Measurements from ENCODE around the gene KRTAP4-2.
"Not testable (repeated sequence)": the region's sequence is repeated elsewhere in the genome, so short reads cannot be mapped to it uniquely, and the experiment has no call there.

Gene KRTAP4-2

DNA sequence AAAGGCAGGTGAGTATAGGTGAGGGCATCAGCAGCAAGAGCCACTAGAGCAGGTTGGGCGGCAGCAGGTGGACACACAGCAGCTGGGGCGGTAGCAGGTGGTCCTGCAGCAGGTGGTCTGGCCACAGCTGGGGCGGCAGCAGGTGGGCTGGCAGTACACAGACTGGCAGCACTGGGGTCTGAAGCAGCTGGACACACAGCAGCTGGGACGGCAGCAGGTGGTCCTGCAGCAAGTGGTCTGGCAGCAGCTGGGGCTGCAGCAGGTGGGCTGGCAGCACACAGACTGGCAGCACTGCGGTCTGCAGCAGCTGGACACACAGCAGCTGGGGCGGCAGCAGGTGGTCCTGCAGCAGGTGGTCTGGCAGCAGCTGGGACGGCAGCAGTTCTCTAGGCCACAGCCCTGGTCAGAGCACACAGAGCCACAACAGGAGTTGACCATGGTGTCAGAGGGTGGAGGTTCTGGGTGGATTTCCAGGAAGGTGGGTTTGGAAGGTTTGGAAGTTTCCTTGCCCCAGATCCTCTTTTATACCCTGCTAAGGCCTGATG lies at the start of gene KRTAP4-2:
Gene KRTAP4-2 (minus strand): TSS at position 495 of the 545 bp plus-strand sequence. CDS start 57 bp downstream, at position 438.
- DNase-seq = no peak

DNA sequence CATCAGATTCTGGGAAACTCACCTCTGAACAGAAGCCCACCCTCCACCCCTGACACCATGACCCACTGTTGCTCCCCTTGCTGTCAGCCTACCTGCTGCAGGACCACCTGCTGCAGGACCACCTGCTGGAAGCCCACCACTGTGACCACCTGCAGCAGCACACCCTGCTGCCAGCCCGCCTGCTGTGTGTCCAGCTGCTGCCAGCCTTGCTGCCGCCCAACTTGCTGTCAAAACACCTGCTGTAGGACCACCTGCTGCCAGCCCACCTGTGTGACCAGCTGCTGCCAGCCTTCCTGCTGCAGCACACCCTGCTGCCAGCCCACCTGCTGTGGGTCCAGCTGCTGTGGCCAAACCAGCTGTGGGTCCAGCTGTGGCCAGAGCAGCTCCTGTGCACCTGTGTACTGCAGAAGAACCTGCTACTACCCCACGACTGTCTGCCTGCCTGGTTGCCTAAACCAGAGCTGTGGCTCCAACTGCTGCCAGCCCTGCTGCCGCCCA lies 48.6 kb upstream of the KRTAP4-2 start, which contains the start of gene KRTAP9-2:
Gene KRTAP9-2 (plus strand): TSS at position 51 of the 498 bp plus-strand sequence. CDS start 7 bp downstream, at position 58.
- DNase-seq = not testable (repeated sequence)

DNA sequence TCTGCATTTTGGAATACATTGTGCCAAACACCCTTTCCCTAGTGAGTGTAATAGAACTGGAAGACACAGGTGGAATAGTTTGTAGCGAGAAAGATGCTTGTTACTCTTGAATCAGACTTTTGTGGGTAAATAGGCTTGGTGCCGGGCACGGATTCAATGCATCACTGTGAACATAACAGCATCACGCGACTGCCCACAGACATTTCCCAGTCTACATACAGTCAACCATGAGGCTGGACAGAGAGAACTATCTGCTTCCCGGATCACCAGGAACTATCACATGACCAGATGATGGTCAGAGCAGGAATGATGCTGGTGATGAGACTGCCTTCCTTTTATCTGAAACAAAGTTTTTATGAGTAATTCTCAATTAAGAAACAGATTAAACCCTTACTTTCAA lies 48.0 kb upstream of the KRTAP4-2 start:
- DNase-seq = no peak

DNA sequence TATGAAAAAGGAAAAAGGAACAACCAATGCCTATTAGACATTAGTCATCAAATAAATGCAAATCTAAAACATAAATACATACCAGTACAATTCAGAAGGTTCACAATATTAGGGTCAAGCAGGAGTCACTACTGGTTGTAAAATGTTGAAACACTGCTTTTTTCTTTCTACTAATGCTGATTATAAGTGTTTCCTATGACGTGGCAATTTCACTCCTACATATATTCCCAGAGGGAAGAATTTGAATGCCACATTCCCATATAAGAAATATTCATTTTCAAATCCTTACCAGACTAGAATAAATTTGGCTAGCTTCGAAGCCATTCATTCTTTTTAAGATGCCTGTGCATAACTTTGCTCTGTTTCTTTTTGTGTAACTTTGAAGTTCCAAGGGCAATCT lies 45.8 kb upstream of the KRTAP4-2 start:
- DNase-seq = no peak

DNA sequence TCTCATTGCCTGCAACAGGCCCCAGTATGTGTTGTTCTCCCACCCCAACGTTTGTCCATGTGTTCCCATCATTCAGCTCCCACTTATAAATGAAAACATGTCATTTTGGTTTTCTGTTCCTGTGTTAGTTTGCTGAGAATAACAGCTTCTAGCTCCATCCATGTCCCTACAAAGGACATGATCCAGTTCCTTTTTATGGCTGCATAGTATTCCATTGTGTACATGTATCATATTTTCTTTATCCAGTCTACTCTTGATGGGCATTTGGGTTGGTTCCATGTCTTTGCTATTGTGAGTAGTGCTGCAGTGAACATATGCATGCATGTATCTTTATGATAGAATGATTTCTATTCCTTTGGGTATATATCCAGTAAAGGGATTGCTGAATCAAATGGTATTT lies 37.7 kb upstream of the KRTAP4-2 start:
- DNase-seq = no peak

DNA sequence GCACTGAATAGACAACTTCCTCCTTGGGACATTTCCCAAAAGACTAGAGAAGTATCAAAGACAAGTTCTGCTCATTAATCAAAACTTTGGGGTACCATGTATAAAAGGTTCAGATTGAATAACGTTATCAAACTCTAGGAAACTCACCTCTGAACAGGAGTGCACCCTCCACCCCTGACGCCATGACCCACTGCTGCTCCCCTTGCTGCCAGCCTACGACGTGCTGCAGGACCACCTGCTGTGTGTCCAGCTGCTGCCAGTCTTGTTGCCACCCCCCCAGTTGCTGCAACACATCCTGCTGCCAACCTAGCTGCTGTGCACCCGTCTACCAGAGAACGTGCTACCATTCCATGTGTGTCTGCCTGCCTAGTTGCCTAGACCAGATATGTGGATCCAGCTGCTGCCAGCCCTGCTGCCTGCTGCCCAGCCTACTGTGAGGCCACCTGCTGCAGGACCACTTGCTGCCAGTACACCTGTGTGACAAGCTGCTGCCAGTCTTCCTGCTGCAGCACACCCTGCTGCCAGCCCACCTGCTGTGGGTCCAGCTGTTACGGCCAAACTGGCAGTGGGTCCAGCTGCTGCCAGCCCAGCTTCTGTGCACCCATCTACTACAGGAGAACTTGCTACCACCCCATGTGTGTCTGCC lies 34.6 kb upstream of the KRTAP4-2 start:
- no peak for DNase-seq

DNA sequence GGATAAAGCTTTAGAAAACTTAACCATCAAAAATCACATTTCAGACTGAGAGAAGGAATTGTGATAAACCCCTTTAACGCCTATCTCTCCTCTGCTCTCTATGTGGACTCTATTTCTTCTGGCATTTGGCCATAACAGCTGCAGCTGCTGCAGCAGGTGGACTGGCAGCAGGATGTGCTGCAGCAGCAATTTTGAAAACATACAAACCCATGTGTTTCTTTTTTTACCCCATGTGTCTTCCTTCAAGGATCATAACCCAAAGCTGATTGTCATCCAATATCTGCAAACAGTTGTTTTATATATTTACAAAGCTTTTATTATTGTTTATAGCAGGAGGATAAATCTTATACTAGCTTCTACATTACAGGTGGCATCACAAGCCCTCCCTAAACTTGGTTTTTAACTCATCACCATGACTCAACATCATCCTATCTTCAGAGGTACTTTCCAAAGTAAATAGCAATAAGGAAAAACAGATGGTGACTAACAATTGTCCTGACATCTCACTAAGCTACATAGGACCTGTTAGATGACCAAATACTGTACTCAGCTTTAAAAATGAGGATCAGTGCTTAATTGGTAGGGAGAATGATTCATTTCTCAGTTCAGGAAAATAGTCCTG lies 33.9 kb upstream of the KRTAP4-2 start:
- DNase-seq = no peak

DNA sequence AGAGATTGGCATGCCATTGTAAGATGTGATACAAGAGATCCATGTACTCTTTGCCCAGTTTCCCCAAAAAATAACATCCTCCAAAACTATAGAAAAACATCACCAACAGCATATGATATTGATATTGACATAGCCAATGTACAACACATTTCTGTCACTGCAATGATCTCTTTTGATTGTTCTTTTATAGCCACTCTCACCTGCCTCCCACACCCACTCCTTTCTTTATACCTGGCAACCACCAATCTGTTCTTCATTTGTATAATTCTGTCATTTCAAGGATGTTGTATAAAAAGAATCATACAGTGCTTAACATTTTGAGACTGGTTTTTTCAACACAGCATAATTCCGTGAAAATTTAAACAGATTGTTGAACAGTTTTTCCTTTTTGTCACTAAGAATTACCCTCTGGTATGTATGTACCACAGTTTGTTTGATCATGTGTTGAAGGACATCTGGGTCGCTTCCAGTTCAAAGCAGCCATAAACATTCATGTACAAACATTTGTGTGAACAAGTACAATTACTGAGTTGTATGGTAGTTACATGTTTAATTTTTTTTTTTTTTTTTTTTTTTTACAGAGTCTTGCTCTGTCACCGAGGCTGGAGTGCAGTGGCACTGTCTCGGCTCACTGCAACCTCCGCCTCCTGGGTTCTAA lies 21.5 kb upstream of the KRTAP4-2 start:
- DNase-seq = no peak

DNA sequence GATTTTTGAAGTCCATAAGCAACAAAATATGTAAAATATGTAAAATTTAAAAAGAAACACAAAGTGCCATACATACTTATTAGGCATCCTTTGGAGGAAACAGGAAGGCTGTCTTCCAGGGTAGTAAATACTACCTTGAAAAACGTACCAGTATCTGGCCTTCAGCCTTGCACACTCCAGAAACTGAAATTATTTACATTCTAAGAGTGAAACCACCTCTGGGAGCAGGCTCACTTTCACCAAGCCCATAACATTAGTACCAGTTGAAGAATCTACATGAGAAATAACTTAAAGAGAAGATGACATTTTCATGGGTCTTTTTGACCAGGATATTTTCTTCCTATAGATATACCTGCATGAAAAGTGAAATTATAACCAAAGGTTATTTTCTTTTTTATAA lies 18.0 kb upstream of the KRTAP4-2 start:
- no peak for DNase-seq

DNA sequence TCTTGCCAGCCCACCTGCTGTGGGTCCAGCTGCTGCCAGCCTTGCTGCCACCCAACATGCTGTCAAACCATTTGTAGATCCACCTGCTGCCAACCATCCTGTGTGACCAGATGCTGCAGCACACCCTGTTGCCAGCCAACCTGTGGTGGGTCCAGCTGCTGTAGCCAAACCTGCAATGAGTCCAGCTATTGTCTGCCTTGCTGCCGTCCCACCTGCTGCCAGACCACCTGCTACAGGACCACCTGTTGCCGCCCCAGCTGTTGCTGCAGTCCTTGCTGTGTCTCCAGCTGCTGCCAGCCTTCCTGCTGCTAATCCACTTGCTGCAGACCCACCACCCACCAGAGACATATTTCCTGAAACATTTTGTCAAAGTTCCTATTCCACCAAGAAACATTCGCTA lies 12.3 kb upstream of the KRTAP4-2 start:
- DNase-seq = no peak

DNA sequence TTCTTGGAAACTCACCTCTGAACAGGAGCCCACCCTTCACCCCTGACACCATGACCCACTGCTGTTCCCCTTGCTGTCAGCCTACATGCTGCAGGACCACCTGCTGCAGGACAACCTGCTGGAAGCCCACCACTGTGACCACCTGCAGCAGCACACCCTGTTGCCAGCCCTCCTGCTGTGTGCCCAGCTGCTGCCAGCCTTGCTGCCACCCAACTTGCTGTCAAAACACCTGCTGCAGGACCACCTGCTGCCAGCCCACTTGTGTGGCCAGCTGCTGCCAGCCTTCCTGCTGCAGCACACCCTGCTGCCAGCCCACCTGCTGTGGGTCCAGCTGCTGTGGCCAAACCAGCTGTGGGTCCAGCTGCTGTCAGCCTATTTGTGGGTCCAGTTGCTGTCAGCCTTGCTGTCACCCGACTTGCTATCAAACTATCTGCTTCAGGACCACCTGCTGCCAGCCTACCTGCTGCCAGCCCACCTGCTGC lies 11.9 kb upstream of the KRTAP4-2 start, which contains the start of gene KRTAP9-1:
Gene KRTAP9-1 (plus strand): TSS at position 51 of the 482 bp plus-strand sequence. CDS start 0 bp downstream, at position 51.
- not testable (repeated sequence) for DNase-seq

DNA sequence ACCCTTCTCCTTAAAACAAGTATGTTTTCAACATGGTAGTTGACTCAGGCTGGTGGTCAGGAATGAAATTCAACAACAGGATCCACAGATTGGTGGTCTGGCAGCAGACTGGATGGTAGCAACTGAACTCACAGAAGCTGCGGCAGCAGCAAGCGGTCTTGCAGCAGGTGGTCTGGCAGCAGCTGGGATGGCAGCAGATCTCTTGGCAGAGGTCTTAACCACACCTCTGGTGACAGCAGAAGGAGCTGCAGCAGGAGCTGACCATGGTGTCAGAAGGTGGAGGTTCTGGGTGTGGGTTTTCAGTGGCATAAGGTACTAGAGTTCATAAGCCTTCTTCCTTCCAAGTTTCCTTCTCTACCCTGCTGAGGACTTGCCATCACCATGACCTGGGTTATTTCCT lies 8.9 kb upstream of the KRTAP4-2 start:
- DNase-seq = no peak

DNA sequence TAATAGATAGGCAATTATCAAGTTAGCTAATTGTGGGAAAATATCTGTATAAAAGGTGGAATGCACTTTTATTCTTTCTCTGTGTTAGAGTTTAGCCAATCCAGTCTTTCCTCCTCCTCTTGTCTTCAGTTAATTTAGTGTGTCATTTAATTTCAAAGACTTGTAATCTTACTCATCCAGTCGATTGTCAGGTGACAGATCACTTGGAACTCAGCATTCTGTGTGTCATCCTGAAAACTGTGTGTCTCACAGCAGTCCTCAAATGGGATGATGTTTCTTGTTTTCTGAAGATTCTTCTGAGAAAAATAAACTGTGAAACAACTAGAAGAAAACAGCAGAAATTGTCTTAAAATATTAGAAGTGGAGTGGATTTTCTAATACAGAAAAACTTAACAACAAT lies 7.0 kb upstream of the KRTAP4-2 start:
- DNase-seq = no peak

DNA sequence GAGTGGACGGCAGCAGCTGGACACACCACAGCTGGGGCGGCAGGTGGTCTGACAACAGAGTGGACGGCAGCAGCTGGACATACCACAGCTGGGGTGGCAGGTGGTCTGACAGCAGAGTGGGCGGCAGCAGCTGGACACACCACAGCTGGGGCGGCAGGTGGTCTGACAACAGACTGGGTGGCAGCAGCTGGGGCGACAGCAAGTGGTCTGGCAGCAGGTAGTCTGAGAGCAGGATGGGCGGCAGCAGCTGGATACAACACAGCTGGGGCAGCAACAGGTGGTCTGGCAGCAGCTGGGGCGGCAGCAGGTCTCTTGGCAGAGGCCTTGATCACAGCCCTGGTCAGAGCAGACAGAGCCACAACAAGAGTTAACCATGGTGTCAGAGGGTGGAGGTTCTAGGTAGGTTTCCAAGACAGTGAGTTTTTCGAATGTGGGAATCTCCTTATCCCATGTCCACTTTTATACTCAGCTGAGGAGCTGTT lies 6.5 kb upstream of the KRTAP4-2 start, which contains the start of gene KRTAP4-1:
Gene KRTAP4-1 (minus strand): TSS at position 432 of the 482 bp plus-strand sequence. CDS start 57 bp downstream, at position 375.
- no peak for DNase-seq

DNA sequence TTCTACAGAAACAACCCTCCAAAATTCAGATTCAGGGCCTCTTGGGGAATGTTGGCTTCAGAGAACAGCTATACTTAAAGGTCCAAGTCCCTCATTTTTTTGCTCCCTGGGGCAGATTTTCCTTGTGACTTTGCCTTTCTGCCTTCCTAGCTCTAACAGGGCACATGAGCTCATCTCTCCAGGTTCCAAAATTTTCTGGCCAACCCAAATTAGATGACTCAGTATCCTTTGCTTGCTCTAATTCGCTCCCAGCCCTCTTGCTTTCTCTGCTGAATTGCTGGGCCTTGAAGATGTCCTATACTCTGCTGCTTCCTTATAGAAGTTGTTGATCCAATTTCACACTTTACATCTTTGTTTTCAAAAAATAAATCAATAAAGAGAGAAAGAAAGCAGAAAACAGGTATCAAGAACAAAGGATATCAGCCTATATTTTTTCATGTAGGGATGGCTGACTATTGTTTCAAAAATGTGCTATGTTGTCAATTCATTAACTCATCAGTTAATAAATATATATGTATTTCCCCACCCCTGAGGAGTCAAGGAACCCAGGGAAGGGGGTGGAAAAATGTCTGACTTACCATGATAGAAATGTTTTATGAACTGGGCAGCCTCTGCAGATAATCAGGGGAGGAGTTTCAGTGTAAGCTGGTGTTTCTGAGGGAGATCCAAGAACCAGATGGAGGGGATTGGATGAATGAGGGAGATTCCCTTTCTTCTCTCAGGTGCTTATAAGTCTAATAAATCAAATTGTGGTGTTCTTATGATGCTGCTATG lies 1.0 kb upstream of the KRTAP4-2 start:
- DNase-seq = no peak

DNA sequence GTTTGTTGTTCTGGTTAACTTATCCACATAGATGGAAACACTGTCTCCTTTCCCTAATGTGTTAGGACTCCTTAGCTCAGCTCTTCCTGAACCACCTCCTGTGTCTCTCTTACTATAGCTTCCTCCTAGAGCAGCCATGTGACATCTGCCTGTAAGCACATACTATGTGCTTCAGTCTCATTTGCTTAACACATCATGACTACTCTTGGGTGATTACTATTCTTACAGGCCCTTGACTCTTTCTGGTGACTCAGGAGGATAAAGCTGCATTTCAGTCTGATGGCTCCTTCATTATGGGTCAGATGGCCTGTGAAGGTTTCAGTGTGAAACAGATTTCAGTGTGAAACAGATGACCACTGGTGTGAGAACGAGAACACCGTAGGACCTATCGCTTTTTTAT lies 320 bp upstream of the KRTAP4-2 start:
- DNase-seq = no peak

DNA sequence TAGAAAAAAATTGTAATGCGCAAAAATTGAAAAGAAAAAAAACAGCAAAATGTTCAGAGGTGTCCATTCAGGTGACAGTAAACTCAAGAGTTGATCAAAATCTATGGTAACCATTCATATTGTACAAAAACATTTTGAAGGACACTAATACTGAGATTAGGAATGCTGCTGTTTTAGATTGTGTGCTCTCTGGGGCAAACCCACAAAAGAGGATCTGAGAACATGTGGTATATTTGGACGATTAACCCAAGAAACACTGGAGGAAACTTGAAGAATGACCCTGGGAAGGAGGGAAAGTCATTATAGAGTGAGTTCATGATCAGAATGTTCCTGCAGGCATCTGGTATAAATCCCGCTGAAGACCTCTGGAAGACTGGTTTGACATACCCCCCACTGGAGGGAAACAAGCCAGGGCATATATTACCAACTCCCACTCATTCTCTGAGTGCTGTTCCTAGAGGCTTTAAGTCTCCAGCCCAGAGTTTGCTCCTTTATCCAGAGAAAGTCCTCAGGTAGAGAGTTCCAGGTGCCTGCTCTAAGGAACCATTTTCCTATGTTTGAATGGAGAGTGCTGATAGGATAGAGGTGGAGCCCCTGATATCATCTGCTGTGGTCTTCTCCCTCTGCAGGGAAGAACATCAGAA lies 1.2 kb downstream of the KRTAP4-2 start:
- no peak for DNase-seq

DNA sequence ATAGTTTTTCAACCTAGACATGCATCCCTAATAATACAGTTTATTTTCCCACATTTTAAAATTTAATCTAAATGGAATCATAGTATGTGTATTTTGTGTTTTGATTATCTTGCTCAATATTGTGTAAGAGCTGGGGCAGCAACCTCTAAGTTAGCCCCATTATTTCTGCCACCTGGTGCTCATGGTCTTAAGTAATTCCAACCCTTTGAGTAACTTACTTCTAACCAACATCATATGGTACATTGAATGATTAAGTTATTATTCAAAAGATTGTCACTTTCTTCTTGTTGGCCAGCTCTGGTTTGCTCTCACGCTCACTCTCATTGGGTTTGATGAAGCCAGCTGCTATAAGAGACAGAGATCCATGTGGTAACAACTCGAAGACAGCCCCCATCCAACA lies 6.1 kb downstream of the KRTAP4-2 start:
- no peak for DNase-seq

DNA sequence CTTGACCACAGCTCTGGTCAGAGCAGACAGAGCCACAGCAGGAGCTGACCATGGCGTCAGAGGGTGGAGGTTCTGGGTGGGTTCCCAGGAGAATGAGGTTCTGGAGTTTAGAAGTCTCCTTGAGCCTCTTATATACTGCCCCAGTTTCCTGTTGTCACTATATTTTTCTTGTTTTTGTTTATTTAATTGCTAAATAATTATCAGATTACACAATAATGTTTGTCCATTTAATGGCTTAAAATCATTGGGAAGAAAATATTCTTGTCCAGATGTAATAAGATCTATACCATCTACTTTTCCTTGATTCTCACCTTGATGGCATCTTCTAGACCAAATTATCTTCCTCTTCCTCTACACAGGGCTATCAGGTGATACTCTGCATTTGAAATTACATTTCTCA lies 9.9 kb downstream of the KRTAP4-2 start, which contains the start of gene KRTAP4-3:
Gene KRTAP4-3 (minus strand): TSS at position 101 of the 400 bp plus-strand sequence. CDS start 49 bp downstream, at position 52.
- DNase-seq = no peak

DNA sequence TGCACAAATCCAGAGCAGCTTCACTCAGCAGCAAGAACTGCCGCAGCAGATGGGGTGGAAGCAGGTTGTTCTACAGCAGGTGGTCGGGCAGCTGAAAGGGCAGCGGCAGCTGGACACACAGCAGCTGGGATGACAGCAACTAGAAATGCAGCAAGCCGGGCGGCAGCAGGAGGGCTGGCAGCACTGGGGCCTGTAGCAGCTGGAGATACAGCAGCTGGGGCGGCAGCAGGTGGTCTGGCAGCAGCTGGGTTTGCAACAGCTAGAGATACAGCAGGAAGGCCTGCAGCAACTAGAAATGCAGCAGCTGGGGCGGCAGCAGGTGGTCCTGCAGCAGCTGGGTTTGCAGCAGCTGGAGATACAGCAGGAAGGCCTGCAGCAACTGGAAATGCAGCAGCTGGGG lies 10.5 kb downstream of the KRTAP4-2 start:
- DNase-seq = no peak

DNA sequence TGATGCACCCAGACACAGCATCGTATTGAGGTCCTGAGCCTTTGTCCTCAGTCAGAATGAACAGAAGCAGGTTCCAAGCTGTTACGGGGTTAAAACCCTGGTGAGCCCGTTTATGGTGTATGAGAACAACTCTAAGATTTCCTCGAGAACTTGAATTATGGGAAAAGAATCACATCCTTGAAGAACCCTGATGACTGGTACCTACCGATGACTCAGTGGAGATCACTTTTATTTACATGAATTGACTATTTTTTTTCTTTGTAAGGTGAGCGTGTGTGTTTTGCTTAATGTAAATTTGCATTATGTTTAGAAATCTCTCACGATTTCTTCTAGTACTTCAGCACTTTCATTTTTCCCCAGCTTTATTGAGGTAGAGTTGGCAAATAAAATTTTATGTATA lies 14.2 kb downstream of the KRTAP4-2 start:
- DNase-seq = no peak

DNA sequence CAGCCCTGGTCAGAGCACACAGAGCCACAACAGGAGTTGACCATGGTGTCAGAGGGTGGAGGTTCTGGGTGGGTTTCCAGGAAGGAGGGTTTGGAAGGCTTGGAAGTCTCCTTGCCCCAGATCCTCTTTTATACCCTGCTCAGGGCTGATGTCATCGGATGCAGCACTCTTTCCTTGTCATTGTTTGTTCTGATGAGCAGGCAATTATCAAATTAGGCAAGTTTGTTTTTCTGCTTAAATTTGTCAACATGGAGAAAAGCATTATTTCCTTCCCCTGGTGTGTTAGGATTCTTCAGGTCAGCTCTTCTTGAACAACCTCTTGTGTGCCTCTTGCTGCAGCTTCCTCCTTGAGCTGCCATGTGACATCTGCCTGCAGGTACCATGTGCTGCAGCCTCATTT lies 17.4 kb downstream of the KRTAP4-2 start, which contains the start of gene KRTAP4-4:
Gene KRTAP4-4 (minus strand): TSS at position 101 of the 400 bp plus-strand sequence. CDS start 57 bp downstream, at position 44.
- no peak for DNase-seq
